Vein endothelial cell (primary cell): ENCODE data around the gene CA10. TPM values are rescaled to one million over a fixed set of nuclear protein-coding genes. Genes with fewer than 3 reads are reported as not detected.

Experiments used
- total RNA-seq: library from RNA; depleted of rRNA; stranded (reverse); fragments of >200 nt; gene quantifications from 2 replicates; pipeline ENCODE4 v1.2.3, GENCODE V29; 2012

CA10 gene
- total RNA-seq: not detected in 2 replicates

GRCh38 chr17:52158450-52159042, at the start of gene CA10:
TSS of gene CA10 (minus strand) at chr17:52158714.

